GM19193 (cell line): ENCODE data around the gene ZMYM2.

ENCODE experiments used
- POLR2A ChIP-seq: IDR thresholded peaks from 4 replicates; pipeline ENCODE4 v1.6.1; 2011; ENCODE audit not compliant: insufficient read depth, insufficient read length; ENCODE audit errors: extremely low read depth

ZMYM2 gene

DNA sequence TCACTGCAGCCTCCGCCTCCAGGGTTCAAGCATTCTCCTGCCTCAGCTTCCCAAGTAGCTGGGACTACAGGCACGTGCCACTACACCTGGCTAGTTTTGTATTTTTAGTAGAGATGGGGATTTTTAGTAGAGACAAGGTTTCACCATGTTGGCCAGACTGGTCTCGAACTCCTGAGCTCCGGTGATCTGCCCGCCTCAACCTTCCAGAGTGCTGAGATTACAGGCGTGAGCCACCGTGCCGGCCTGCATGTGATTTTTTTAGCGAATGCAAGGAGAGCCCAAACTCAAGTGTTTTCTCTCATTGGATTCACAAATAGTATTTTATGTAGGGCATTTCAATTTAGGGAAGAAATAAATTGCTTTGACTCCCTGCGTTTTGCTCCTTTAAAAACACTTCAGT, 4.4 kb downstream of the ZMYM2 start:
- TF ChIP-seq POLR2A, result no peak

DNA sequence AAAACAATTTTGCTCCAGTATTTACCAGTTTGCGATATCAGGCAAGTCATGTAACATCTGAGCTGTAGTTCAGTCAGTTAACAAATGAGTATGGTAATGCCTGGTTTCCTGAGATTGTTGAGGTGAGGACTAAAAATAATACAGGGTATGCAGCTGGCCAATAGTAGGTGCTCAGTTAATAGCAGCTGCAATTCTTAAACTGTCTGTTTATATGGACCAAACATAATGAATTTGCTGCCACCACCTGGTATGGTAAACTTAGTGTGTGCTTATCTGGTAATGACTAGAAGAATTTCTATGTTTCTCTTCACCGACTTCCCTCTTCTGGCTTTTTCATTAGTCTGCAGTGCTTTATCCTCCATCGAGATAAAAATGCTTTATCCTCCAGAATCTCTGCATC, 9.1 kb downstream of the ZMYM2 start:
- no peak for TF ChIP-seq POLR2A

DNA sequence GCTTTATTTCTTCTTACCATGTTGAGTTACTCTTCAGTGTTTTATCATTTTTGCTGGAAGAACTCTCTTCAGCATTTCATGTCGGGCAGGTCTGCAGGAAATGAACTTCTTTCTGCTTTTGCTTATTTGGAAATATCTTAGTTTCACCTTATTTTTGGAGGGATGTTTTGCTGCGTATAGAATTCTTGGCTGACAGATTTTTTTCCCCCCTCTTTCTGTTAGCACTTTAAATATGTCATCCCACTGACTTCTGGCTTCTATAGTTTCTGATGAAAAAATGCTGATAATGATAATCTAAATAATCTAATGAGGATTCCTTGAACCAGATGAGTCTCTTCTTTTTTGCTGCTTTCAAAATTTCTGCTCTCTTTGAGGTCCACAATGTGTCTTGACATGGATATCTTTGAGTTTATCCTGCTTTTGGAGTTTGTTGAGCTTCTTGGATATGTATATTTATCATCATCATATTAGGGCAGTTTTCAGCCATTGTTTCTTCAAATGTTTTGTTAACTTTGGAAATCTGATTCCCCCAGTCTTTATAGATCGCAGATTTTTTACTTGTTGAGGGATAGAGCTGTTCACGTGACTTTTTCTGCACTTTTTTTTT, 20.4 kb downstream of the ZMYM2 start:
- TF ChIP-seq POLR2A, result no peak

DNA sequence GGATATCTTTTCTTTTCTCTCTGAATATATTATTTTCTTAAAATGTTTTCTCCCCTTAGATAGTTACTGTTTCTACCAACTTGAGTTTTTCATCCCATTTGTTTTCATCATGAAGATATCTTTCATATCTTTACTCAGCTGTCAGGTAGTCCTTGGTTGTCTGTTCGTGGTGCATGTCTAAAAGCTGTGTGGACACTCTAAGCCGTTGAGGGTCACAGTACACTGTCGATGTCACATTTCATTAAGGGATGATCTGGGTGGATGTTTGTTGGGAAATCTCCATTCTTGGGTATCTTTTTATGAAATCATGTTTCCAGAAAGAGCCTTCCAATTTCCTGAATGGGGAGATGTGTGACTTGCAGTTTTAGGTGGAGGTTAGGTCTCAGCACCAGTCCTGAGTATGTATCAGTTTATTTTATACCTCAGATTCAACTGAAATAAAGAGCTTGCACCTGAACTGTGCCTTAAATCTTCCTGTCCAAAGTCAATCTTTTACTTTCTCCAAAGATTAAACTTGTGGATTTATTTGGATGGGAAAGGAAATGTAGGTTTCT, 23.2 kb downstream of the ZMYM2 start:
- no peak for TF ChIP-seq POLR2A

DNA sequence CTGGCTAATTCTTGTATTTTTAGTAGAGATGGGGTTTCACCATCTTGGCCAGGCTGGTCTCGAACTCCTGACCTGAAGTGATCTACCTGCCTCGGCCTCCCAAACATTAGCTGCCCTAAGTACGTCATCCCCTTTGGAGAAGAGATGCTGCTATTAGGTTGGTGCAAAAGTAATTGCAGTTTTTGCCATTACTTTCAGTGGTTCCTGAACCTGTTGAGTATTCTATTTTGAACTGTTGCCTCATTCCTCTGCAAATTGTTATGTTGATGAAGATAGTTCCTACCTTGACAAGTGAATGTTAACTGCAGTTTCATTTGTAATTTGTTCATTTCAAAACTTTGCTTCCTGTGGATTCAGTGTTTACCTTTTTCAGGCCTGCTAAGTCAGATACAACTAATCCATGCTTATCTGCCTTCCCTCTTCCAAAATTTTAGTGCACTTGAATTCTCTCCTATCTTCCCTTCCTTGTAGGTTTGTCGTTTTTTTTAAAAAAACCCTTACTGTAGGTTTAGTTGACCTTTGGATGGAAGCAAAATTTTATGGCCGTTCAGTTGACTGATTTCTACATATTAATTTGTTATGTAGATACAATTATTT, 24.0 kb downstream of the ZMYM2 start:
- TF ChIP-seq POLR2A, result no peak

DNA sequence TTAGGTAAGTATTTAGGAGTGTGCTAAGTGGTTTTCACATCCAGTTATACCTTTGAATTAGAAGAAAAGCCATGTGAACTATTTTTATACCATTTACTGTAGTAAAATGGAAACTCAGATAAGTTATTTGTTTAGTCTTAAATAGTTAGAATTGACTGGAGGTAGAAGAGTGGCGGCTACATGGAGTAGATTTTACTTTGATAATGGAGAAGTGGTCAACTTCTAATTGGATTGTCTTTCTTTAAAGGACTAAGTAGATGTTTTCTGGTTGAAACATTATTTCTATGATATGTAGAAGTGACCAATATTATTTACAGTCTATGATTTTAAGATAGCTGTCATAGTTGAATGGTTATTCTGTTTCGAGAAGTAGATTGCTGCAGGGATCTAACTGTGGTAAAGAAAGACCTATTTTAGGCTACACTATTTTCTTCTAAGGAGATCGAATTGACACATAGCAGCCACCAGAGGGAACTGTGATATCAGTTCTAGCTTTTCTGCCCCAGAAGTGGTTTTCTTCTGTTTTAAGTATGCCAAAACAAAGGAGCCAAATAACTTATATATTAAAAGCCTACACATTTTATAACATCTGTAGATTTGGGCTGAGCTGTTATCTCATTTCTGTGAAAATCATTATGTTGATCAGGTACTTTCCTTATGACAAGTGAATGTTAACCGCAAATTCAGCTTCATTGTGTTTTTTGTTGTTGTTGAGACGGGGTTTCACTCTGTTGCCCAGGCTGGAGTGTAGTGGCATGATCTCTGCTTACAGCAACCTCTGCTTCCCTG, 26.1 kb downstream of the ZMYM2 start:
- no peak for TF ChIP-seq POLR2A

DNA sequence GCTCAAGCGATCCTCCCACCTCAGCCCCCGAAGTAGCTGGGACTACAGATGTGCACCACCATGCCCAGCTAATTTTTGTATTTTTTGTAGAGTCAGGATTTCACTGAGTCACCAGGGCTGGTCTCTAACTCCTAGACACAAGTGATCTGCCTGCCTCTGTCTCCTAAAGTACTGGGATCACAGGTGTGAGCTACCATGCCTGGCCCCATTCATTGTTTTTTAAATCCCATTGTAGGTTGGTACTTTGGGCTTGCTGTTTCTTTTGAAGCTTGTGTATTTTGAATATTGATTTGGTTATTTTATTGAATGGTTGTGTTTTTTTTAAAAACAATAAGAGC, 26.7 kb downstream of the ZMYM2 start:
- no peak for TF ChIP-seq POLR2A

DNA sequence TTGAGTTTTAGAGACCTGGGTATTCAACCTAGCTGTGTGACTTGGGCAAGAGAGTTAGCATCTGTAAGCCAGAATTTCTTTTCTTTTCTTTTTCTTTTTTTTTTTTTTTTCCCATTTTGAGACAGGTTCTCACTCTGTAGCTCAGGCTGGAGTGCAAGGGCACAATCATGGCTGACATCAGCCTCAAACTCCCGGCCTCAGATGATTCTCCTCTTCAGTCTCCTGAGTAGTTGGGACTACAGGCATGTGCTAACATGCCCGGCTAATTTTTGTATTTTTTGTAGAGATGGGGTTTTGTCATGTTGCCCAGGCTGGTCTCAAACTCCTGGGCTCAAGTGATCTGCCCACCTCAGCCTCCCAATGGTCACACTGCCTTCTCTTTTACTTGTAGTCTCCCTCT, 33.0 kb downstream of the ZMYM2 start:
- no peak for TF ChIP-seq POLR2A

DNA sequence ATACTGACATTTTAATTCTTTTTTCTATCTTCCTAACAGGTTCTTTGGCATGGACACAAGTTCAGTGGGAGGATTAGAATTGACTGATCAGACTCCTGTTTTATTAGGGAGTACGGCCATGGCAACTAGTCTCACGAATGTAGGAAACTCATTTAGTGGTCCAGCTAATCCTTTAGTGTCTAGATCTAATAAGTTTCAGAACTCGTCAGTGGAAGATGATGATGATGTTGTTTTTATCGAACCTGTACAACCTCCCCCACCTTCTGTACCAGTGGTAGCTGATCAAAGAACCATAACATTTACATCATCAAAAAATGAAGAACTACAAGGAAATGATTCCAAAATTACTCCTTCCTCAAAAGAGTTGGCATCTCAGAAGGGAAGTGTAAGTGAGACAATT, 34.5 kb downstream of the ZMYM2 start:
- no peak for TF ChIP-seq POLR2A

DNA sequence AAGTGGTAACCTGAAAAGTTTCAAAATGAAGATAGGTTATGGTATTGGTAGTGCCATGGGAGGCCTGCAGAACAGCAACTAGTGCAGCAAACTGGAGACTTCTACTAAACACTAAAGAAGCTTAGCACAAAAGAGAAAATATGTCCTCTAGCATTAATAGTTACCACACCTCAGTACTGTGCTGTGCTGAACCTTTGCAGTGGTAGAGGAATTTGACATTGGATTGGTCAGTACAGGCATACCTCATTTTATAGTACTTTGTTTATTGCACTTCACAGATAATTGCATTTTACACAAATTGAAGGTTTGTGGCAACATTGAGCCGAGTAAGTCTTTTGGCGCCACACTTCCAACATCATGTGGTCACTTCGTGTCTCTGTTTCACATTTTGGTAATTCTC, 40.4 kb downstream of the ZMYM2 start:
- TF ChIP-seq POLR2A, result no peak

DNA sequence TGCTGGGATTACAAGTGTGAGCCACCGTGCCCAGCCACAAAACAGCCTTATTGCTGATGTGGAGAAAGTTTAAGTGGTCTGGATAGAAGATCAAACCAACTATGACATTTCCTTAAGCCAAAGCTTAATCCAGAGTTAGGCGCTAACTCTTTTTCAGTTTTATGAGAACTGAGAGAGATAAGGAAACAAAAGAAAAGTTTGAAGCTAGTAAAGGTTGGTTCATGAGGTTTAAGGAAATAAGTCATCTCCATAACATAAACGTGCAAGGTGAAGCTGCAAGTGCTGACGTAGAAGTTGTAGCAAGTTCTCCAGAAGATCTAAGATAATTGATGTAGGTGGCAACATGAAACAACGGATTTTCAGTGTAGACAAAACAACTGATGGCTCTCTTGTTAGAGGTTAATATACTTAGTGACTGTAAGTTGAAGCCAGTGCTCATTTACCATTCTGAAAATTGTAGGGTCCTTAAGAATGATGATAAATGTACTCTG, 41.6 kb downstream of the ZMYM2 start:
- TF ChIP-seq POLR2A, result no peak

DNA sequence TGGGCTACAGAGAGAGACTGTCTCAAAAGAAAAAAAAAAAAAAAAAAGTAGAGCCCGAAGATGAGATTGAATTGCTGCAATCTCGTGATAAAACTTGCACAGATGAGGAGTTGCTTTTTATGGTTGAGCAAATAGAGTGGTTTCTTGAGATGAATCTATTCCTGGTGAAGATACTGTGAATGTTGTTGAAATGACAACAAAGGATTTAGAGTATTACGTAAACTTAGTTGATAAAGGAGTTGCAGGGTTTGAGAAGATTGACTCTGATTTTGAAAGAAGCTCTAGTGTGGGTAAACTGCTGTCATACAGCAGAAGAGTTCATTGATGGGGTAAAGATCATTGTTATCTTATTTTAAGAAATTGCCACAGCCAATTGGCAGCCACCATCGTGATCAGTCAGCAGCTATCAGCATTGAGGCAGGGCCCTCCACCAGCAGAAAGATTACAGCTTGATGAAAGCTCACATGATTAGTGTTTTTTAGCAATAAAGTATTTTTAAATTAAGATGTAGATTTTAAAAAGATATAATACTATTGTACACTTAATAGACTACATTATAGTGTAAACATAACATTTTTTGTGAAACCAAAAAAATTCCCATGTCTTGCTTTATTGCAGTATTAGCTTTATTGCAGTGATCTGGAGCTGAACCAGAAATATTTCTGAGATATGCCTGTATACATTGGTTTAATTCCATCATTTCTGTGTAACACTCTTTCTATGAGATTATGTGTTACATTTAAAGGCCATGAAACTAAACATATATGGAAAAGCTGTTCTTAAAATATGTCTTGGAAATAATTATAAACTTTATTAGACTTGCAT, 43.1 kb downstream of the ZMYM2 start:
- TF ChIP-seq POLR2A, result no peak

DNA sequence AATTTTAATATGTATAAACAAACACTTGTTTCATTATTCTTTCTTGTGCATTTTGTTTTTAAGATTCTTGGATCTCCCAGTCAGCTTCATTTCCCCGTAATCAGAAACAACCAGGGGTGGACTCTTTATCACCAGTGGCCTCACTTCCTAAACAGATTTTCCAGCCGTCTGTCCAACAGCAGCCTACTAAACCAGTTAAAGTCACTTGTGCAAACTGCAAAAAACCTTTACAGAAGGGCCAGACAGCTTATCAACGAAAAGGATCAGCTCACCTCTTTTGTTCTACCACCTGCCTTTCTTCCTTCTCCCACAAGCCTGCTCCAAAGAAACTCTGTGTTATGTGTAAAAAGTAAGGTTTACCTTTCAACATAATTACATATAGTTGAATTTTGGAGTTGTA, 44.3 kb downstream of the ZMYM2 start:
- TF ChIP-seq POLR2A, result no peak

DNA sequence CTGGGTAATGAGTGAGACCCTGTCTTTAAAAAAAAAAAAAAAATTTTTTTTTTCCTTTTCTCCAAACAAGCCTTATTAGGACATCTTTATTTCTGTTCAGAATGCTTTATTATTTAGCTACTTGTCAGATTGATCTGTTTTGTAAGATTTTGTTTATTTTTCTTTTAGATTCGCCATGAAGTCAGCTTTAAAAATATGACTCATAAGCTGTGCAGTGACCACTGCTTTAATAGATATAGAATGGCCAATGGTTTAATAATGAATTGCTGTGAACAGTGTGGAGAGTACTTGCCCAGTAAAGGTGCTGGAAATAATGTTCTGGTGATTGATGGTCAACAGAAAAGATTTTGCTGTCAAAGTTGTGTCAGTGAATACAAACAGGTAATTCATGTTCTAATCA, 47.7 kb downstream of the ZMYM2 start:
- TF ChIP-seq POLR2A, result no peak

DNA sequence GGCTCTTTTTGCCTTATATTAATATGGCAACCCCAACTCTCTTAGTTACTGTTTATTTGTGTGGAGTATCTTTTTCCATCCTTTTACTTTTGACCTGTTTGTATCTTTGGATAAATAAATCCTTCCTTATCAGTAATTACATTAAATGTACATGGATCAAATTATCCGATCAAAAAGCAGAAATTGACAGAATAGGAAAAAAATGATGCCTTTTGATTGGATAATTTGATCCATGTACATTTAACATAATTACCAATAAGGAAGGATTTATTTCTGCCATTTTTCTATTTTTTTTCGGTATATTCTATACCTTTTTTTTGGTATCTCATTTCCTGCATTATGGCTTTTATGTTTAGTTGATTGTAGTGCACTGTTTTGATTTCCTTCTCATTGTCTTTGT, 57.2 kb downstream of the ZMYM2 start:
- no peak for TF ChIP-seq POLR2A
